Fibroblast of lung (primary cell): ENCODE measurements around the gene CLTCL1.

Experiments used
- EZH2 ChIP-seq: IDR thresholded peaks from 2 replicates; pipeline ENCODE4 v1.5.1; 2012; ENCODE audit warnings: low read length, control low read depth, mild to moderate bottlenecking; ENCODE audit errors: missing control alignments
- TF ChIP-seq, protein P1 (sequence below), 2 donors: IDR thresholded peaks in 1 of 2; conservative IDR thresholded peaks in 1 of 2; 1 replicate in 1 of 2; 2 replicates in 1 of 2; pipeline ENCODE4 v1.5.1; 2011 to 2012; ENCODE audit warnings: low read length in 2 of 2, control low read depth in 1 of 2, inconsistent platforms in 1 of 2, low read depth in 1 of 2, mild to moderate bottlenecking in 1 of 2

DNA sequence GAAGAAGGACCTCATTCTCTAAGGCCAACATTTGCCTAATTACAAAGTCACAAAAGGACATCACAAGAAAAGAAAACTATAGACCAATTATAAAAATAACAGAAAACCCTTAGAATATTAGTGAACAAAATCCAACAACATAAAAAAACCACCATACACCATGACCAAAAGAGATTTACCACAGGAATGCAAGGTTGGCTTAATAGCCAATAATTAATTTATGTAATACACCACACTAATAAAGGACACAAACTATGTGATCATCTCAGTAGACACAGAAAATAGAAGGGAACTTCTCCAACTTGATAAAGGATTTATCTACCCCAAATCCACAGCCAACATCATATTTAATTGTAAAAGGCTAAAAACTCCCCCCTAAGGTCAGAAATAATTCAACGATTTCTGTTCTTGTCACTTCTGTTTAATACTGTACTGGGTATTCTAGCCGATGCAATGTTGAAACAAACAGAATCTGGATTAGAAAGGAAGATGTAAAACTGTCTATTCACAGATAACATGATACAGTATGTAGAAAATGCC, 24.9 kb downstream of the CLTCL1 start:
- TF ChIP-seq, protein P1, sequence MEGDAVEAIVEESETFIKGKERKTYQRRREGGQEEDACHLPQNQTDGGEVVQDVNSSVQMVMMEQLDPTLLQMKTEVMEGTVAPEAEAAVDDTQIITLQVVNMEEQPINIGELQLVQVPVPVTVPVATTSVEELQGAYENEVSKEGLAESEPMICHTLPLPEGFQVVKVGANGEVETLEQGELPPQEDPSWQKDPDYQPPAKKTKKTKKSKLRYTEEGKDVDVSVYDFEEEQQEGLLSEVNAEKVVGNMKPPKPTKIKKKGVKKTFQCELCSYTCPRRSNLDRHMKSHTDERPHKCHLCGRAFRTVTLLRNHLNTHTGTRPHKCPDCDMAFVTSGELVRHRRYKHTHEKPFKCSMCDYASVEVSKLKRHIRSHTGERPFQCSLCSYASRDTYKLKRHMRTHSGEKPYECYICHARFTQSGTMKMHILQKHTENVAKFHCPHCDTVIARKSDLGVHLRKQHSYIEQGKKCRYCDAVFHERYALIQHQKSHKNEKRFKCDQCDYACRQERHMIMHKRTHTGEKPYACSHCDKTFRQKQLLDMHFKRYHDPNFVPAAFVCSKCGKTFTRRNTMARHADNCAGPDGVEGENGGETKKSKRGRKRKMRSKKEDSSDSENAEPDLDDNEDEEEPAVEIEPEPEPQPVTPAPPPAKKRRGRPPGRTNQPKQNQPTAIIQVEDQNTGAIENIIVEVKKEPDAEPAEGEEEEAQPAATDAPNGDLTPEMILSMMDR (conservative IDR thresholded peaks at IDR 0.05 in 1 of 2, IDR thresholded peaks at IDR 0.05 in 1 of 2; ENCODE audit: low read depth in 1 of 2, low read length in 2 of 2) = no peak
- no peak for TF ChIP-seq EZH2
